ENCODE results near the gene TLCD4.
"Not testable (repeated sequence)": the region's sequence is repeated elsewhere in the genome, so short reads cannot be mapped to it uniquely, and the experiment has no call there.

Gene TLCD4, protein sequence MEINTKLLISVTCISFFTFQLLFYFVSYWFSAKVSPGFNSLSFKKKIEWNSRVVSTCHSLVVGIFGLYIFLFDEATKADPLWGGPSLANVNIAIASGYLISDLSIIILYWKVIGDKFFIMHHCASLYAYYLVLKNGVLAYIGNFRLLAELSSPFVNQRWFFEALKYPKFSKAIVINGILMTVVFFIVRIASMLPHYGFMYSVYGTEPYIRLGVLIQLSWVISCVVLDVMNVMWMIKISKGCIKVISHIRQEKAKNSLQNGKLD

DNA sequence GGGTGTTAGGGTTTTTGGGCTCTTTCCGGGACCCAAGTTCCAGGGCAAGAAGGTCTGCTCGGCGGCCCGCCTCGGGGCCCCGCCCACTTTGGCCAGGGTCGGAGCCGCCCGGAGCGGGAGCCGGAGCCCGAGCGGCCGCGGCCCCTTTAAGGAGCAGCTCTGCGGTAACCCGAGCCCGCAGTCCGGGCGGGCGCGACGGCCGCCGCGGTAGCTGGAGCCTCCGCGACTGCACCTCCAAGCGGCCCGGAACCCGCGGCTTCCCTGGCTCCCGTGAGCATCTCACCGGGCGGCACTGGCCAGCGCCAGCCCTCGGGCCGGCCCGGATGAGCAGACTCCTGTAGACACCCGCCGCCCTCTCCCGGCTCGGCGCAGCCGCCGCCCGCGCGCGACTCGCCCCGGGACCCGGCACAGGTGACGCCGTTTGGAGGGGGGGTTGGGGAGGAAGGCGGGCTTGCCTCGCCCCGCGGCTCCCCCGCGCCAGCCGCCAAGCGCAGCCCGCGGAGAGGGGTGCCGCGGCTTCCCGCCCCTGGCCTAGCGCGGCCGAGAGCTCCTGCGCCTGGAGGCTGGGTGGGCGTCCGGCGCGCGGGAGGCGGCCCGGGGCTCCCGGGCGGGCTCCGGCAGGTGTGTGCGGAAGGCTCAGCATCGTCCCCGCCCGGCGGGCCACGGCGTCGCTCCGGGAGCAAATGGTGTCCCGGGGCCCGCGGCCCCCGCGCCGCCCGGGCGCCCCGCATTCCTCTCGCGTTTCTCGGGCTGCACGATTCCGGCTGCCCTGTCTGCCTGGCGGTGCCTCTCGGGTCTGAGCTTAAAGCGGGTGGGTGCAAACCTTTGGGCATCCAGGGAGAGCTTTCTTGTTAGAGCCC lies at the start of gene TLCD4:
TLCD4 (plus strand) TSS at position 149 of the 860 bp plus-strand sequence. CDS start 26,547 bp downstream, outside the sequence.
- peak in 1 of 2 donors; percentile 11 for DNase-seq (ENCODE audit: extremely low read depth in 1 of 2, low read depth in 1 of 2)

DNA sequence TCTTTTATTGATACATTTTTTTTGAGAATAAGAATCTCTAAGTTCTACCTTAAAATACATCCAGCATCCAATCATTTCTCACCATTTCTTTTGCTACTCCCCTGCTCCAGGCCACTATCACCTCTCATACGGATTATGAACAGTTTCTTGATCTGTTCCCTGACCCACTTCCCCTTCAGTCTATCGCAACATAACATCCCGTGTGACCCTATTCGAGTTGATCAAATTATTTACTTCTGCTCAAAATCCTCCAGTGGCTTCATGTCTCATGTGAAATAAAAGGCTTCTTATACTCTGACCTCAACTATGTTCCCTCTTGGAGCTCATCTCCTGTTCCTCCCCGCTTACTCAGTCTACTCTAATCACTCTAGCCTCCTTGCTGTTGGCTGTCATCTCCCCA lies 49.6 kb upstream of the TLCD4 start:
- DNase-seq (ENCODE audit: extremely low read depth in 1 of 2, low read depth in 1 of 2) = no peak

DNA sequence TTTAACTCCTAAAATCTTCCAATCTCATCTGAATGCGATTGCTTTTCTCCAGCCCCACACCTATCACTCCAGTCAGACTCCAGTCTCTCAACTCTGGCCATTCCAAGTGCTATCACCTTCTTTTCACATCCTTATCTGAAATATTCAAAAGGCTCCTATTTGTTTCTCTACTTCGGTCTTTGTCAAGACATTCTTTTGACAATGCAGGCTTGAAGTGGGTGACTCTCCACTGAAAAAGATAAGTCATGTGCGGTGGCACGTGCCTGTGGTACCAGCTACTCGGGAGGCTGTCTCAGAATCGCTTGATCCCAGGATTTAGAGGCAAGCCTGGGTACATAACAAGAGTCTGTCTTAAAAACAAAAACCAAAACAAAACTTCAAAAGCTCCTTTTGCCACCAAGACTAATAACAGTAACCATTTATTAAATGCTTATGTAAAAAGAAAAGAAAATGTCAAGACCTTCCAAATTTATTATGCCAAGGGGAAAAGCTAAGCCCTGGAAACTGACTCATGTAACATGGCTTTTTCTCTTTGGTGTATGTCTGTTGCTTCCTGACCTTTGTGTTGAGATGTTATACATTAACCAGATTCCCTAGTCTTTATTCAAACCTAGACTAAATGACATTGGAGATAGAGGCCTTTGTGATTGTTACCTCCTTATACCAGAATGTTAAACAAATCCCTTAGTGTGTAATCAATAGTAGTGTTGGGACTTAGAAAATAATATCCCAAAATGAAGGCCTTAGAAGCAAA lies 48.0 kb upstream of the TLCD4 start:
- no peak for DNase-seq (ENCODE audit: extremely low read depth in 1 of 2, low read depth in 1 of 2)

DNA sequence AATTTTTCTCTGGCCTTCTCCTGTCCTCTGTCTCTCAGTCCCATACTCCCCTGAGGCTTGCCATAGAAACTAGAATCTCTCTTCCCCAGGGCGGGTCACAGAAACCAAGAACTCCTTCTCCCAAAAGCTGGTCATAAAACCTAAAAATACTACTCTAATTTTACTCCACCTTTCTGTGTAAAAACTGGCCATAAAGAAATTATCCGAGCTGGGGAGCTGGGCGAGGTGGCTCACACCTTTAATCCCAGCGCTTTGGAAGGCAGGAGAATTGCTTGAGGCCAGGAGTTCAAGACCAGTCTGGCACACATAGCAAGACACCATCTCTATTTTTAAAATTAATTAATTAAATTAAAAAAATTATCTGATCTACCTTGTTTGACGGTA lies 47.5 kb upstream of the TLCD4 start:
- no peak for DNase-seq (ENCODE audit: extremely low read depth in 1 of 2, low read depth in 1 of 2)

DNA sequence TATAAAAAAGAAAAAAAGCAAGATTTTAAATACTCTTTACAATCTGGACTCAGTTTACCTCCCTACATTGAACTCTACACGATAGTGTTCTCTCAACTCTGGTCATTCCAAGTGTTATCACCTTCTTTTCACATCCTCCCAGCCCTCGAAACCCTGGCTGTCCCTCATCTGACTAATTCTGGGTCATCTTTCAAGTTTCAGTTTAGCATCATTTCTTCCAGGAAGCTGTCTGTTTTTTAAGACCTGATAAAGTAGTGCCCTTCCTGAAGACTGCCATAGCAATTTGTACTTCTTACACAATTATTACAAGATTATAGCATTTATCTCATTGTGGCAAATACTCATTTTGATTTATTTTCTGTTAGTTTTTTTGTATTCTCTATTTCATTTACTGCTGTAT lies 45.6 kb upstream of the TLCD4 start:
- DNase-seq (ENCODE audit: extremely low read depth in 1 of 2, low read depth in 1 of 2) = no peak

DNA sequence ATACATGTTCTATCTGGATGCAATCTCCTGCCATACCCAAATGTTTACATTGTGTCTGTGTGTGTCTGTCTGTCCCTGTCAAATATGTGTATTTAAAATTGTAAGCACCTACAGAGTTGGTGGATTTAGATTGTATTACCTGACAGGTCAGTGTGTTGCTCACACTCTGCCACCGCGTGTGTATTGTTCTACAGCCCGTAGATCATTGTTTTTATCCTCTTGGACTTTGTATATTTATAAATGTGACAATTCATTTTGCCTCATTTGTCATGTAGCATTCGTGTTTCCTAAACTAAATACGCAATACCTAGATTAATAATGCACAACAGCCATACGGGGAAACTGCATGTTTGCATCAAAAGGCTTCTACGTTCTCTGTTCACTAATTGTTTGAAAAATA lies 45.0 kb upstream of the TLCD4 start:
- DNase-seq (ENCODE audit: extremely low read depth in 1 of 2, low read depth in 1 of 2) = no peak

DNA sequence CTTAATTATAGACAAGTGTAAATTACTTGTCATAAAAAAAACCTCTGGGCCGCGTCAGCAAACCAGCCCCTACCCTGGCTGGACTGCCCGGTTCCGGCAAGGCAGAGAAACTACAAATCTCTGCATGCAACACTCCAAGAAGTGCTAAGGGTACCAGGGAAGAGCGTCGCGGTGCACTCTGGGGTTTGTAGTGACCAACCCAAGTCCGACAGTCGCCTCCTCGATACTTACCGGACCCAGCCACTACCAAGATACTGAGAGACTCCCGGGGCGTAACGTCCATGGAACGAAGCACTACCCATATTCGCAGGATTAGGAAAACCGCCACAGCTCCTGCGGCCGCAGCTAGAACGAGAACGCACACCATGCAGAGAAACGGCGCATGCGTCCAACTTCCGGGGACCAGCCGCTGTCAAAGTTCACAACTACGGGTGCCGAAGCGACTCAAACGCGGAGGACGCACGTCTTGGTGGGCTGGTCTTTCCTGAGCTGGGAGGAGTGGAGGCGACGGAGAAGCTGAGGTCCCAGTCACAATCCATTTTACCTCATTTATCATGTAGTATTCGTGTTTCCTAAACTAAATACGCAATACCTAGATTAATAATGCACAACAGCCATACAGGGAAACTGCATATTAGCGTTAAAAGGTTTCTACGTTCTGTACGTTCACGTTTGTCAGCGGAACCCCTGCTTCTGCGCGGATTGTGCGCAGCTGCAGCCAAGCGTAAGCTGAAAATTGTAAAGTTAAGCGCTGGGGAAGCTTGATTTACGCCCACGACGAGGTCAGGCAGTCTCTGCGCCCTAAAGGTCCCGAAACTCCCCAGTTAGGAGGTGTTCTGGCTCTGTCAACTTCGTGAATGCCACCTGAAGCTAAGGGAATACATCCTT lies 44.4 kb upstream of the TLCD4 start, which contains the start of gene ALG14:
ALG14 (minus strand) TSS at position 420 of the 888 bp plus-strand sequence; CDS start at position 367, 53 bp downstream.
- peak; percentile 83 to 88 for DNase-seq (ENCODE audit: extremely low read depth in 1 of 2, low read depth in 1 of 2)

DNA sequence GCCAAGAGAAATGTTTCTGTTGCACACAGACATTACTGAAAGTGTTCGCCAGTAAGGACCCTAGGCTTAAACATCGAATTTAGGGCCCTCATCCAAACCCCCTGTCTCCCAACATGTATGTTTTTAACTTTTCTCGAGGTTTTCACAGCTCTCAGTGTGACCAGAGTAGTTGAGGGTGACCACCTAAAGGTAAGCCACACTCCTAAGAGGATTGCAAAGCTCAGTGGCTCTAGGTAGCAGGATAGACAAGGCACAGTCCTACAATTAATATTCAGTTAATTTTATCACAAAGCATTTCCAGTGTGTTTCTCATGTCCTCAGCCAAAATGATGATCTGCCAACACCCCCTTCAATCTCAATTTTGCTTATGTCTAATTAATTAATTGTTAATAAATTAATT lies 43.7 kb upstream of the TLCD4 start:
- DNase-seq (ENCODE audit: extremely low read depth in 1 of 2, low read depth in 1 of 2) = no peak

DNA sequence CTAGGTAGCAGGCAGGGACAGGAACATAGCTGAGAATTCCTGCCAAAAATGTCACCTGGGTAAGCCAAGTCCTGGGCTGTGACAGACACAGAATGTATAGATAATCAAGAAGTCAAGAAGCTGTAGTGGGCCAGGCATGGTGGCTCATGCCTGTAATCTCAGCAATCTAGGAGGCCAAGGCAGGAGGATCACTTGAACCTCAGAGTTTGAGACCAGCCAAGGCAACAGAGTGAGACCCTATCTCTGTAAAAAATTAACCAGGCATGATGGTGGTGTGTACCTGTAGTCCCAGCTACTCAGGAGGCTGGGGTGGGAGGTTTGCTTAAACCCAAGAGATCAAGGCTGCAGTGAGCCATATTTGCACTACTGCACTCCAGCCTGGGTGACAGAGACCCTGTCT lies 41.1 kb upstream of the TLCD4 start:
- DNase-seq (ENCODE audit: extremely low read depth in 1 of 2, low read depth in 1 of 2) = no peak

DNA sequence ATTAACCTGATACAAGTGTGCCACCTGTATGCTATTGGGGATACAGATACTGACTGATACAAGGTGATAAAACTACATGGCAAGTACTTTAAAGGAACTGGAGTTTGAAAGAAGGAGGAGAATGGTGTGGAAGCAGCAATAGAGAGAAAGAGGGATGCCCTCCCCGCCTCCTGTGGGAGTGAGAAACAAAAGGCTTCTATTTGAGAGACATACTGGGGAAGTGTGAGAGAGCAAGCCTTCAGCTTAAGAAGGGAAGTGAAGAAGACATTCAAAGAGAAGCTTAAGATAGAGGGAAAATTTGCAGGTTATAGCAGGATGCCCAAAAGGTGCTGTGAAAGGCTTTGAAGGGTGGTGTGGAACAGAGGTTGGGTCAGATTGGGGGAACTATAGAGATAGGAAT lies 36.7 kb upstream of the TLCD4 start:
- DNase-seq (ENCODE audit: extremely low read depth in 1 of 2, low read depth in 1 of 2) = no peak

DNA sequence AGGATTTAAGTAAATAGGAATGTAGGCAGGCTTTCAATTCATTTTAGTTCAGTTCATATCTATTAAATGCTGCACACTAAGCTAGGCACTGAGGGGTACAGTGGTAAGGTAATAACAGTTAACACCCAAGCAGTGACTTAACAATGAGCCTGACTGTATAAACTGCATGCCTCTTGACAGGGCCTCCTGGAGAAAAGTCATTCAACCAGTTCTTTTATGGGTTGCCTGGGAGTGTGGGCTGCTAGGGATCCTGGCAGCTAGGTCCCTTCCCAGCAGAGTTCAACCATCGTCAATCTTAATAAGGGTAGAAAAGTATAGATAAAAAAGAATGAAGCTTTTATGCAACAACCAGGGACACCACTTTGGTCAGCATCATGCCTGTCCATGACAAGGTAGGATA lies 36.3 kb upstream of the TLCD4 start:
- no peak for DNase-seq (ENCODE audit: extremely low read depth in 1 of 2, low read depth in 1 of 2)

DNA sequence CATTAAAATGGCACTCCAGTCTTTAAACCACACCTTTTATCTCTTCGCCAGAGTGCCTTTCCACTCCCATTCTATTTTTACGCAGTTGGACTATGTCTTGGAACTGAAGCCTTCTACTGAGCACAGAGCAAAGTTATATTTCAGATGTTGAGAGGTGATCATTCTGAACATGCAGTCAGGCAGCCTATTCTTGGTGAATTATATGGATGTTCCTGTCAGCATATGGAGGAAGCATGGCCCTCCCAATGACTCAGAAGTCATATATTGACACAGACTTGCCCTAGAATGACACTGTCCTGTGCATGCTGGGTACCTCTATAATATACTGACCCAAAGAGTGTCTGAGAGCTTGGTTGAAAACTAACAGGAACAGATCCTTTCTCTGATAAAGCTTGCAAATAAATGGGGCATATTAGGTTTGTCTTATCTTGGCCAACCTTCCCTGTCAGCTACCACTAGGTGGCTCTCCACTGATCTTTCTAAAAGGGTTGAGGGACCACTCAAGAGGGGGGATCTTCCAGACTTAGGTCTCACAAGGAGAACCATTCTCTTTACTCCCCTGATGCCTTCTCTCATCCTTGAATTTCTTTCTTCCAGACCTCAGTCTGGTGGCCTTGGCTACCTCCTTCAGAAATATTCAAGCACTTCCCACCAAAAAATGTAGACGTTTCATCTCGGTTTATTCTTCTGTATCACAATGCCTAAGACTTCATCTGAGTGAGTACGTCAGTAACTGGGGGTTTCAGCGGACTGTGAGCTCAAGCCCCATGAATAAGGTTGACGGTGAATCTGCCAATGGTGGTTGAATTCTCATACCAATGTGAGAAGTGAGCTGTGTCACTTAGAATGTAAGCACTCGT lies 32.6 kb upstream of the TLCD4 start:
- no peak for DNase-seq (ENCODE audit: extremely low read depth in 1 of 2, low read depth in 1 of 2)

DNA sequence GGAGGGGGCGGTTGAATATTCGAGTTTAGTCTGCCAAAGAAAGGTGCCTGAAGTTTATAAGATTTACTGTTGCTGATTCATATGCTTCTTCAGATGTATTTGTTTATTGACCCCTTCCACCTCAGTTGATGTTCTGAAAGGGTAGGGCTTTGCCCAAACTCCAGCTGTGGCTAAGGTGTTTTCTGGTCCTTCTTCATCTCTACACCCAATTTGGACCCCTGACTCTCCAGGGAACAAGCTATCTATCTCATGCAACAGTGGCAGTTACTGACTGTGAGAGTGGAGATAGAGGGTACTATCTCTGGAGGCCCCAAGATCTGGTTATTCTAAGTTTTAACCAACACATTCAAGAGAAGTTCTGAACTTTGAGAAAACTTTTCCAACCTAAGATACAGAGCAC lies 31.8 kb upstream of the TLCD4 start:
- no peak for DNase-seq (ENCODE audit: extremely low read depth in 1 of 2, low read depth in 1 of 2)

DNA sequence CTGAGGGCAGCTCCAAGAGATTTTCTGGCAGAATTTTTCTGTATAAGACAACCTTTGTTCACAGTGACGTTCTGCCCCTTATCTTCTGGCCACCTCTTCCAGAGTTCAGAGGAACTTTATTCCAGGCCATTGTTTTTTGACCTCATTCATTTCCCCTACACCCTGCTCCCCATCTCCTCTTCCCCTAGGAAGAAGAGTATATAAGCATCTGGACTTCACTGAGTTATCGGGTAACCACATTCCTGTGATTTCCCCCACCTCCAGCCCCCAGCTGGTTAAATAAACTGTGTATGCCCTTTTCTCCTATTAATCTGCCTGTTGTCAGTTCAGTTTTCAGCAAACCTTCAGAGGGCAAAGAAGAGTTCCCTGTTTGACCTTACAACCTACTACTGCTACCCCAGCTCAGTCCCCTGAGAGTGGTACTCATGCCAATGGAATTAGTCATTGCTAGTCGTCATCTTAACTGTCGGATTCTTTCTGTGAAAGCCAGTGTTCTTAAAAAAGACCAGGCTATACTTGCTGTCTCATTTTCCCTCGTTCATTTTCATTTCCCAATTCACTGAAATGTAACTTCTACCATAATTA lies 30.1 kb upstream of the TLCD4 start:
- no peak for DNase-seq (ENCODE audit: extremely low read depth in 1 of 2, low read depth in 1 of 2)

DNA sequence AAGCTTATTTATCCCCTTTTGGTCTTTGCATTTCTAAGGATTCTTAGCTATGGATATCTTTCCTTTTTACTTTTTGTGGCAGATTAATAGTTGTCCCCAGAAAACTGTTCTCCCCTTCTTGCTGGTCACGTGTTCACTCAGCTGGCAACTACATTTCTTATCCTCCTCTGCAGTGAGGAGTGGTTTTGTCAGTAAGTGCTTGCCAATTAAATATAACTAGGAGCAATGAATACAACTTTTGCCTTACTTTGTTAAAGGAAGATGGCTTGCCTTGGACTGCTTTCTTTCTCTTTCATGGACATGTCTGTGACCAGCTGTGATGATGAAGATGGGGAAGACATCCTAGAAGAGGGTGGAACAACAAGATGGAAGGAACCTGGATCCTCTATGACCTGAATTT lies 28.9 kb upstream of the TLCD4 start:
- no peak for DNase-seq (ENCODE audit: extremely low read depth in 1 of 2, low read depth in 1 of 2)

DNA sequence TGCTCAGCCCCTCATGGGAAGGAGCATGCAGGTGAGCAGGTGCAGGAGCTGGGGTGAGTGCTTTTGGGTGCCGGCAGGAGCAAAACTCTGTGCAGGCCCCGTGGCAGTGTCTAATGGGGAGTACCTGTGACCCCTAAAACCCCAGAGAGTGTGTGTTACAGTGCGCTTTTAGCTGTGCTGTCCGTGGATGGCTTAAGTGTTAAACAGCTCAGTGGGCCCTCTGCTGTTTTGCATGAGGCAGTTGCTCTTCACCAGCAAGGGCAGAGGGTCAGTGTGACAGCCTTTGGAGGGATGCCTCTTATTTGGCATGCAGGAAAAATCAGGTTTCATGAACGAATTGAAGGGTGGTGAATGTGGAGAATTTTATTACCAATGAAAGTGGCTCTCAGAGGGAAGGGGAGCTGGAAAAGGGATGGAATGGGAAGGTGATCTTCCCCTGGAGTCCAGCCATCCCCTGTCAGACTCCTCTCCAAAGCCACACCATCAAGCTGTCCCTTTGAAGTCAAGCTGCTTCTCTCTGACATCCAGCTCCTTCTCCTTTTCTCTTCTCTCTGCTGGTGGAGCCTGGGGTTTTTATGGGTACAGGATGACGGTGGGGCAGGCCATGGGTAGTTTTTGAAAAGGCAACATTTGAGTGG lies 27.4 kb upstream of the TLCD4 start:
- no peak for DNase-seq (ENCODE audit: extremely low read depth in 1 of 2, low read depth in 1 of 2)

DNA sequence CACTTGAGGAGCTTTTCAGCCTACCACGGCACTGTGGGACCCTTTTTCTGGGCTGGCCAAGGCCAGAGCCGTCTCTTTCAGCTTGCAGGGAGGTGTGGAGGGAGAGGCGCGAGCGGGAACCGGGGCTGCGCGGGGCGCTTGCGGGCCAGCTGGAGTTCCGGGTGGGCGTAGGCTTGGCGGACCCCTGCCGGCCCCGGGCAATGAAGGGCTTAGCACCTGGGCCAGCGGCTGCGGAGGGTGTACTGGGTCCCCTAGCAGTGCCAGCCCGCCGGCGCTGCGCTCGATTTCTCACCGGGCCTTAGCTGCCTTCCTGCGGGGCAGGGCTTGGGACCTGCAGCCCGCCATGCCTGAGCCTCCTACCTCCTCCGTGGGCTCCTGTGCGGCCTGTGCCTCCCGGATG lies 25.9 kb upstream of the TLCD4 start:
- DNase-seq (ENCODE audit: extremely low read depth in 1 of 2, low read depth in 1 of 2) = not testable (repeated sequence)

DNA sequence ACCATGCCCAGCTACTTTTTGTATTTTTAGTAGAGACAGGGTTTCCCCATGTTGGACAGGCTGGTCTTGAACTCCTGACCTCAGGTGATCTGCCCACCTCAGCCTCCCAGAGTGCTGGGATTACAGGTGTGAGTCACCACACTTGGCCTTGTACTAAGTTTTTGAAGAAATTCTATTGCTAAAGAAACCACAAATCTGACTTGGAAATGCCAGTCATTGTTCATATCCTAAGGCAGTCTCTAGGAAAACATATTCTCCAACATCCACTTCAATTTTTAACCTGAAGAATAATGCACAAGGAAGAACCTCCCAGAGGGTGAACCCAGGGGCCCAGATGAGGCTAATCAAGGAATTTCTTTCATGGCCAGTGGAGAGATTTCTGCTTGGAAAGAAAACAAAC lies 24.3 kb upstream of the TLCD4 start:
- DNase-seq (ENCODE audit: extremely low read depth in 1 of 2, low read depth in 1 of 2) = not testable (repeated sequence)

DNA sequence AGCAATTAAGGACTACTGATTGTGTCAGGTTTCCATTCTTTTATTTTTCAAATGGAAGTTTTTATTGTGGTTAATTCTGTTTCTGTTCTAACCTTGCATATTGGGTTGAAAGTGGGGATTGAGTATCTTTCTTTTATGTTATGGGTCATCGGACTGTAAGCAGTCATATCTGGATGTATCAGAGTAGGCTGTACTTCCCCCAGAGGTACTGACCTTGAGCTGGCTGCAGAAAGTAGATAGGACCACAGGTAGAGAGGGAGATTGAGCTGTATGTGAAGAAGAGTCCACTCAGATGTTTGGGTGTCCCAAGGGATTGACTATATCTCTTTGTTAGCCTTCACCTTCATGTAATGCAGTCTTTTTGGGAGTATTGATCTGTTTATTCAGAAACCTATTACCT lies 23.9 kb upstream of the TLCD4 start:
- DNase-seq (ENCODE audit: extremely low read depth in 1 of 2, low read depth in 1 of 2) = no peak

Data from activated CD8-positive, alpha-beta memory T cell treated with anti-CD3 and anti-CD28 coated beads for 1 hour (primary cell).